ENCODE results near the gene NABP1. TPM values are rescaled to one million over a fixed set of nuclear protein-coding genes. Genes with fewer than 3 reads are reported as not detected.

The NABP1 gene
- polyA plus RNA-seq, 1 donor (not counting 4 experiments of a cell fraction or from before 2014, with no cell fraction given), result 29.3 TPM

GRCh38 chr2:191659198-191659597 lies 18.7 kb upstream of the NABP1 start:
- dilution Hi-C loops (cut with MboI; ENCODE audit: extremely low pct_ligation_motif_present, low sequenced_read_pairs), result no loop called here
- FAIRE-seq, result no peak
- H3K4me3 ChIP-seq (ENCODE audit: control insufficient read depth in 2 of 3, extremely low read depth in 1 of 3, insufficient read depth in 2 of 3, low read depth in 1 of 3, low read length in 3 of 3), result no peak overlapping the region
- peaks cover 13% of the 10 kb centered on the region for H3K4me1 ChIP-seq (ENCODE audit: control insufficient read depth, extremely low read depth, insufficient read depth, low read length)
- no peaks in the 10 kb centered on the region for H3K9me3 ChIP-seq (ENCODE audit: control insufficient read depth, low read depth, low read length)
- H3K79me2 ChIP-seq (ENCODE audit: control insufficient read depth, insufficient read depth, low read length), result no peaks in the 10 kb centered on the region
- H3K27ac ChIP-seq (ENCODE audit: control insufficient read depth, insufficient read depth, low read length), result no peak overlapping the region
- H3K27me3 ChIP-seq (ENCODE audit: control insufficient read depth, extremely low read depth, insufficient read depth, low read length), result no peaks in the 10 kb centered on the region
- H3K36me3 ChIP-seq (ENCODE audit: control insufficient read depth in 2 of 2, extremely low read depth in 1 of 2, insufficient read depth in 2 of 2, low read length in 2 of 2), result no peaks in the 10 kb centered on the region
- no peak overlapping the region for H3K9ac ChIP-seq (ENCODE audit: control insufficient read depth, extremely low read depth, insufficient read depth, low read length)
- no peaks in the 10 kb centered on the region for H3K9me1 ChIP-seq (ENCODE audit: control insufficient read depth, extremely low read depth, insufficient read depth, low read length)
- H4K20me1 ChIP-seq (ENCODE audit: control insufficient read depth, extremely low read depth, insufficient read depth, low read length), result no peaks in the 10 kb centered on the region
- no peak overlapping the region for H3K4me2 ChIP-seq (ENCODE audit: control insufficient read depth, extremely low read depth, insufficient read depth, low read depth, low read length)
- no peak for DNase-seq (ENCODE audit: low read depth, low spot score)
- TF ChIP-seq CTCF (optimal IDR thresholded peaks at IDR 0.05 in 1 of 3, IDR thresholded peaks at IDR 0.05 in 1 of 3, conservative IDR thresholded peaks at IDR 0.05 in 1 of 3; ENCODE audit: extremely low read depth in 1 of 3, insufficient read depth in 2 of 3, low read length in 3 of 3) (no peak), EZH2 (IDR thresholded peaks at IDR 0.05; ENCODE audit: low read length) (no peak)
- no peak overlapping the region for H2AFZ ChIP-seq (ENCODE audit: control insufficient read depth, low read length)

- Histone ChIP-seq H3K4me3 (ENCODE audit: control insufficient read depth in 2 of 3, extremely low read depth in 1 of 3, insufficient read depth in 2 of 3, low read depth in 1 of 3, low read length in 3 of 3) (no peak overlapping the region), H3K27me3 (ENCODE audit: control insufficient read depth, extremely low read depth, insufficient read depth, low read length) (no peaks in the 10 kb centered on the region), H2AFZ (ENCODE audit: control insufficient read depth, low read length) (no peak overlapping the region), H3K9me1 (ENCODE audit: control insufficient read depth, extremely low read depth, insufficient read depth, low read length) (no peaks in the 10 kb centered on the region), H3K9ac (ENCODE audit: control insufficient read depth, extremely low read depth, insufficient read depth, low read length) (no peak overlapping the region), H4K20me1 (ENCODE audit: control insufficient read depth, extremely low read depth, insufficient read depth, low read length) (no peaks in the 10 kb centered on the region), H3K4me1 (ENCODE audit: control insufficient read depth, extremely low read depth, insufficient read depth, low read length) (peaks cover 21% of the 10 kb centered on the region), H3K4me2 (ENCODE audit: control insufficient read depth, extremely low read depth, insufficient read depth, low read depth, low read length) (no peak overlapping the region), H3K36me3 (ENCODE audit: control insufficient read depth in 2 of 2, extremely low read depth in 1 of 2, insufficient read depth in 2 of 2, low read length in 2 of 2) (no peaks in the 10 kb centered on the region), H3K27ac (ENCODE audit: control insufficient read depth, insufficient read depth, low read length) (no peak overlapping the region), H3K9me3 (ENCODE audit: control insufficient read depth, low read depth, low read length) (no peaks in the 10 kb centered on the region), H3K79me2 (ENCODE audit: control insufficient read depth, insufficient read depth, low read length) (no peaks in the 10 kb centered on the region)
- TF ChIP-seq EZH2 (IDR thresholded peaks at IDR 0.05; ENCODE audit: low read length) (no peak), CTCF (optimal IDR thresholded peaks at IDR 0.05 in 1 of 3, IDR thresholded peaks at IDR 0.05 in 1 of 3, conservative IDR thresholded peaks at IDR 0.05 in 1 of 3; ENCODE audit: extremely low read depth in 1 of 3, insufficient read depth in 2 of 3, low read length in 3 of 3) (no peak)
- dilution Hi-C loops (cut with MboI; ENCODE audit: extremely low pct_ligation_motif_present, low sequenced_read_pairs), result no loop called here
- no peak for DNase-seq (ENCODE audit: low read depth, low spot score)
- no peak for FAIRE-seq
Measured at GRCh38 chr2:191660575-191660974, 17.4 kb upstream of the NABP1 start.

Data from keratinocyte (primary cell).